Measurements from ENCODE around the gene CST9L. TPM values are rescaled to one million over a fixed set of nuclear protein-coding genes. Genes with fewer than 3 reads are reported as not detected.

Gene CST9L
- total and polyA plus RNA-seq, 4 experiments from 2014 or later = not detected

- no peaks in the 10 kb centered on the region for H3K9me3 ChIP-seq (ENCODE audit: control insufficient read depth in 1 of 2, low read length in 2 of 2)
- Mint-ChIP-seq H3K27me3 (peaks cover 5 to 11% of the 10 kb centered on the region in 2 donors), H3K9me3 (peaks cover 0 to 3% (median 0%) of the 10 kb centered on the region in 8 donors), H3K4me3 (no peak overlapping the region), H3K4me1 (no peaks in the 10 kb centered on the region), H3K27ac (no peak overlapping the region), H3K36me3 (no peaks in the 10 kb centered on the region)
- CTCF ChIA-PET (ENCODE audit: partially characterized antibody) = no interaction called here
- intact Hi-C loops (cut with micrococcal nuclease) = no loop called here
- H3K4me3 ChIP-seq (ENCODE audit: low read length in 2 of 2) = no peak overlapping the region
- DNase-seq = no peak
- no peaks in the 10 kb centered on the region for H3K27me3 ChIP-seq (ENCODE audit: insufficient read depth, low read length)
- H3K36me3 ChIP-seq (ENCODE audit: insufficient read depth, low read length) = no peaks in the 10 kb centered on the region
- no peak overlapping the region for H3K27ac ChIP-seq (ENCODE audit: low read depth, low read length)
- POLR2A ChIA-PET (ENCODE audit: partially characterized antibody) = no interaction called here
- no peaks in the 10 kb centered on the region for H3K4me1 ChIP-seq (ENCODE audit: insufficient read depth, low read length)
Observed at GRCh38 chr20:23520185-23520584, 48.1 kb downstream of the CST9L start.

GRCh38 chr20:23519556-23519955 is 48.7 kb downstream of the CST9L start:
- Histone ChIP-seq H3K9me3 (ENCODE audit: control insufficient read depth in 1 of 2, low read length in 2 of 2) (no peaks in the 10 kb centered on the region), H3K27me3 (ENCODE audit: insufficient read depth, low read length) (no peaks in the 10 kb centered on the region), H3K27ac (ENCODE audit: low read depth, low read length) (no peak overlapping the region), H3K4me1 (ENCODE audit: insufficient read depth, low read length) (no peaks in the 10 kb centered on the region), H3K36me3 (ENCODE audit: insufficient read depth, low read length) (no peaks in the 10 kb centered on the region), H3K4me3 (ENCODE audit: low read length in 2 of 2) (no peak overlapping the region)
- no peaks in the 10 kb centered on the region for H3K36me3 Mint-ChIP-seq
- POLR2A ChIA-PET (ENCODE audit: partially characterized antibody) = no interaction called here
- H3K4me3 Mint-ChIP-seq = no peak overlapping the region
- no peaks in the 10 kb centered on the region for H3K4me1 Mint-ChIP-seq
- no peak for DNase-seq
- intact Hi-C loops (cut with micrococcal nuclease) = no loop called here
- H3K9me3 Mint-ChIP-seq = peaks cover 0 to 3% (median 0%) of the 10 kb centered on the region in 8 donors
- H3K27ac Mint-ChIP-seq = no peak overlapping the region
- peaks cover 5 to 11% of the 10 kb centered on the region in 2 donors for H3K27me3 Mint-ChIP-seq
- CTCF ChIA-PET (ENCODE audit: partially characterized antibody) = no interaction called here

DNA sequence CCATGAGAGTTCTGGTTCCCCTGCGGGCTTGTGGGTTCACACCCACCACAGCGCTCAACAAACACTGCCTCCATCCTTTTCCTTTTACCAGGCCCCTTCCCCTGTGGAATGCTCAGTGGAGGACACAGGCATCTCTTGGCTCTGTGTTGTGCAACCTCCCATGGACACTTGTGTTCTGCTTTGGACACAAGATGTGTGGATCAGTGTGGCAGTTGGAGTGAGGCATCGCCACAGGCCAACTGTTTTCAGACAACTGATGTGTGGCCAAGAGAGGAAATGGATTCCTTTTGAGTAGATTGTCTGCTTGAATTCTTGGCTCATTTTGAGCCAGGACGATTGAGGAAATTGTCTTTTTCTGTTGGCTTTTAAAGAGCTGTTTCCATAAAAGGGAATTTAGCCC is 50.6 kb downstream of the CST9L start:
- H3K27me3 Mint-ChIP-seq = peaks cover 5 to 10% of the 10 kb centered on the region in 2 donors
- POLR2A ChIA-PET (ENCODE audit: partially characterized antibody) = no interaction called here
- Histone ChIP-seq H3K27me3 (ENCODE audit: insufficient read depth, low read length) (no peaks in the 10 kb centered on the region), H3K4me3 (ENCODE audit: low read length in 2 of 2) (no peak overlapping the region), H3K27ac (ENCODE audit: low read depth, low read length) (no peak overlapping the region), H3K4me1 (ENCODE audit: insufficient read depth, low read length) (no peaks in the 10 kb centered on the region), H3K9me3 (ENCODE audit: control insufficient read depth in 1 of 2, low read length in 2 of 2) (no peaks in the 10 kb centered on the region), H3K36me3 (ENCODE audit: insufficient read depth, low read length) (no peaks in the 10 kb centered on the region)
- H3K4me3 Mint-ChIP-seq = no peak overlapping the region
- H3K27ac Mint-ChIP-seq = no peak overlapping the region
- no peaks in the 10 kb centered on the region for H3K36me3 Mint-ChIP-seq
- intact Hi-C loops (cut with micrococcal nuclease) = no loop called here
- no peak for DNase-seq
- no peaks in the 10 kb centered on the region for H3K4me1 Mint-ChIP-seq
- CTCF ChIA-PET (ENCODE audit: partially characterized antibody) = no interaction called here
- peaks cover 0 to 3% (median 0%) of the 10 kb centered on the region in 8 donors for H3K9me3 Mint-ChIP-seq

DNA sequence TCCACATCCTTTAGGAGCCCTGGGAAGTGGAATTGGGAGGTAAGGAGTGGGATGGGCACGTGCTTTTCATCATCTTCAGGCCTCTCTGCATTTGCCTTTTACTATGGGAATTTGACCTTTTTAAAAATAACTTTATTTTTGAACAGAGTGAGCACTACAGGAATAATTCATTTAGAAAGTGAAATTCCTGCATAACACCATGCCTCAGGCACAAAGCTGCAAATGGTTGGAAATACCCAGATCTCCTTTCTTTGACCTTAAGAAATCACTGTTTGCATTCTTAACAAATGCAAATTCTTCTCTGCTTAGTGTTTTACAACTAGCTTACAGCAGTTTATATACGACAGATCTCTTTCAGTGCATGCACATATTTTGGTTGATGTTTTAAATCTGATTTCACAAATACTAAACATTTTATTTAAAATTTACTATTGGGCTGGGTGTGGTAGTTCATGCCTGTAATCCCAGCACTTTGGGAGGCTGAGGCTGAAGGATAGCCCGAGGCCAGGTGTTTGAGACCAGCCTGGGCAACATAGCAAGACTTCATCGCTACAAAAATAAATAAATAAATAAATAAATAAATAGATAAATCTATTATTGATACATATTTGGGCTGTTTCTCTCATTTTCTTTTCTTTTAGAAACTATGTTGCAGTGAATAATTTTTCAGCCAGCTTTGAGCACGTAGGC is 52.9 kb downstream of the CST9L start:
- ChIA-PET POLR2A (ENCODE audit: partially characterized antibody) (no interaction called here), CTCF (ENCODE audit: partially characterized antibody) (no interaction called here)
- H3K9me3 Mint-ChIP-seq = peaks cover 0 to 3% (median 0%) of the 10 kb centered on the region in 8 donors
- DNase-seq = no peak
- no peaks in the 10 kb centered on the region for H3K36me3 ChIP-seq (ENCODE audit: insufficient read depth, low read length)
- no peak overlapping the region for H3K4me3 ChIP-seq (ENCODE audit: low read length in 2 of 2)
- H3K4me1 ChIP-seq (ENCODE audit: insufficient read depth, low read length) = no peaks in the 10 kb centered on the region
- no peaks in the 10 kb centered on the region for H3K4me1 Mint-ChIP-seq
- no peak overlapping the region for H3K27ac ChIP-seq (ENCODE audit: low read depth, low read length)
- H3K4me3 Mint-ChIP-seq = no peak overlapping the region
- intact Hi-C loops (cut with micrococcal nuclease) = no loop called here
- H3K36me3 Mint-ChIP-seq = no peaks in the 10 kb centered on the region
- no peaks in the 10 kb centered on the region for H3K9me3 ChIP-seq (ENCODE audit: control insufficient read depth in 1 of 2, low read length in 2 of 2)
- no peak overlapping the region for H3K27ac Mint-ChIP-seq
- H3K27me3 Mint-ChIP-seq = peaks cover 5 to 10% of the 10 kb centered on the region in 2 donors
- H3K27me3 ChIP-seq (ENCODE audit: insufficient read depth, low read length) = no peaks in the 10 kb centered on the region

- Histone ChIP-seq H3K27ac (ENCODE audit: low read depth, low read length) (no peak overlapping the region), H3K4me1 (ENCODE audit: insufficient read depth, low read length) (no peaks in the 10 kb centered on the region), H3K27me3 (ENCODE audit: insufficient read depth, low read length) (no peaks in the 10 kb centered on the region), H3K36me3 (ENCODE audit: insufficient read depth, low read length) (no peaks in the 10 kb centered on the region), H3K9me3 (ENCODE audit: control insufficient read depth in 1 of 2, low read length in 2 of 2) (no peaks in the 10 kb centered on the region), H3K4me3 (ENCODE audit: low read length in 2 of 2) (no peak overlapping the region)
- Mint-ChIP-seq H3K36me3 (no peaks in the 10 kb centered on the region), H3K27ac (no peak overlapping the region), H3K27me3 (peaks cover 5 to 9% of the 10 kb centered on the region in 2 donors), H3K4me3 (no peak overlapping the region), H3K9me3 (peaks cover 0 to 3% (median 0%) of the 10 kb centered on the region in 8 donors), H3K4me1 (no peaks in the 10 kb centered on the region)
- DNase-seq = no peak
- intact Hi-C loops (cut with micrococcal nuclease) = no loop called here
- ChIA-PET CTCF (ENCODE audit: partially characterized antibody) (no interaction called here), POLR2A (ENCODE audit: partially characterized antibody) (no interaction called here)
Observed at GRCh38 chr20:23514848-23515247, 53.4 kb downstream of the CST9L start.

Other genes with a start within 250 kb of the CST9L start
- 10 to 100 TPM; 21.5 to 23.6 TPM for gene NXT1, start 217.7 kb downstream of the CST9L start, total RNA-seq
- gene NXT1, start 217.7 kb downstream of the CST9L start, polyA plus RNA-seq = 100 to 1,000 TPM in 1 of 2 donors, 10 to 100 TPM in 1; 59.9 to 102 TPM
- gene GZF1, start 206.3 kb downstream of the CST9L start, total RNA-seq = 10 to 100 TPM; 12.8 to 14.1 TPM
- gene GZF1, start 206.3 kb downstream of the CST9L start, polyA plus RNA-seq = 1 to 10 TPM; 2.6 to 3.5 TPM
- 10 to 100 TPM; 13.3 to 14.9 TPM for gene NAPB, start 147.0 kb downstream of the CST9L start, total RNA-seq
- 1 to 10 TPM; 5.8 to 6.2 TPM for gene NAPB, start 147.0 kb downstream of the CST9L start, polyA plus RNA-seq
- not detected for gene CSTL1, start 128.8 kb downstream of the CST9L start, total RNA-seq
- gene CSTL1, start 128.8 kb downstream of the CST9L start, polyA plus RNA-seq = not detected
- gene CST11, start 115.6 kb downstream of the CST9L start, total RNA-seq = not detected
- not detected for gene CST11, start 115.6 kb downstream of the CST9L start, polyA plus RNA-seq
- not detected for gene CST8, start 77.4 kb downstream of the CST9L start, total RNA-seq
- not detected for gene CST8, start 77.4 kb downstream of the CST9L start, polyA plus RNA-seq
- not detected for gene CST9, start 37.4 kb upstream of the CST9L start, total RNA-seq
- gene CST9, start 37.4 kb upstream of the CST9L start, polyA plus RNA-seq = not detected
- gene CST3, start 69.5 kb upstream of the CST9L start, total RNA-seq = 1 to 10 TPM; 8.1 to 8.3 TPM
- gene CST3, start 69.5 kb upstream of the CST9L start, polyA plus RNA-seq = 1 to 10 TPM in 1 of 2 donors, under 1 TPM in 1; 0.31 to 4.2 TPM
- gene CST4, start 120.6 kb upstream of the CST9L start, total RNA-seq = not detected
- not detected for gene CST4, start 120.6 kb upstream of the CST9L start, polyA plus RNA-seq
- gene CST1, start 182.5 kb upstream of the CST9L start, total RNA-seq = not detected
- gene CST1, start 182.5 kb upstream of the CST9L start, polyA plus RNA-seq = not detected